Hepatocyte (in vitro differentiated cells): ENCODE data around the gene FOXO6. TPM values are rescaled to one million over a fixed set of nuclear protein-coding genes. Genes with fewer than 3 reads are reported as not detected.

Experiments
- DNase-seq: peaks from one replicate; pipeline ENCODE4 v3.0.0-alpha.2; 2016; ENCODE audit warnings: low spot score
- H2AFZ ChIP-seq: fragments of 200-600 bp; sonication (generic); 2 replicates; pipeline ENCODE4 v1.6.0; 2016; ENCODE audit warnings: antibody characterized with exemption, mild to moderate bottlenecking
- H3K27ac ChIP-seq: fragments of 200-600 bp; sonication (generic); 2 replicates; pipeline ENCODE4 v1.5.1; 2016; ENCODE audit warnings: mild to moderate bottlenecking
- H3K27me3 ChIP-seq: fragments of 200-600 bp; sonication (generic); 2 replicates; pipeline ENCODE4 v1.6.1; 2016
- H3K36me3 ChIP-seq: fragments of 200-600 bp; sonication (generic); replicated peaks from 2 replicates; pipeline ENCODE4 v1.5.1; 2016; ENCODE audit warnings: low read depth; ENCODE audit not compliant: insufficient read depth
- H3K4me1 ChIP-seq: fragments of 200-600 bp; sonication (generic); 2 replicates; pipeline ENCODE4 v1.5.1; 2016; ENCODE audit warnings: mild to moderate bottlenecking, moderate library complexity; ENCODE audit not compliant: insufficient read depth
- H3K4me2 ChIP-seq: fragments of 200-600 bp; sonication (generic); 2 replicates; pipeline ENCODE4 v1.6.0; 2016
- H3K4me3 ChIP-seq: fragments of 200-600 bp; sonication (generic); 2 replicates; pipeline ENCODE4 v1.5.1; 2016; ENCODE audit warnings: mild to moderate bottlenecking
- H3K79me2 ChIP-seq: fragments of 200-600 bp; sonication (generic); 2 replicates; pipeline ENCODE4 v1.6.0; 2017; ENCODE audit warnings: mild to moderate bottlenecking
- H3K9me2 ChIP-seq: fragments of 200-600 bp; sonication (generic); replicated peaks from 2 replicates; pipeline ENCODE4 v1.6.0; 2017; ENCODE audit warnings: mild to moderate bottlenecking; ENCODE audit not compliant: insufficient read depth
- H3K9me3 ChIP-seq: fragments of 200-600 bp; sonication (generic); 2 replicates; pipeline ENCODE4 v1.5.1; 2016; ENCODE audit warnings: low read depth, mild to moderate bottlenecking
- H4K20me1 ChIP-seq: fragments of 200-600 bp; sonication (generic); 2 replicates; pipeline ENCODE4 v1.6.0; 2016; ENCODE audit warnings: mild to moderate bottlenecking; ENCODE audit not compliant: insufficient read depth, poor library complexity, severe bottlenecking
- CTCF ChIP-seq: fragments of 200-600 bp; sonication (generic); IDR thresholded peaks from 2 replicates; pipeline ENCODE4 v1.5.1; 2016; ENCODE audit warnings: antibody characterized with exemption, mild to moderate bottlenecking; ENCODE audit not compliant: poor library complexity
- EZH2 ChIP-seq: fragments of 200-600 bp; sonication (generic); IDR thresholded peaks from 2 replicates; pipeline ENCODE4 v1.6.1; 2016; ENCODE audit warnings: antibody characterized with exemption, mild to moderate bottlenecking, borderline replicate concordance
- EZH2phosphoT487 ChIP-seq: fragments of 200-600 bp; sonication (generic); IDR thresholded peaks from one replicate; pipeline ENCODE4 v1.6.1; 2018; ENCODE audit warnings: antibody characterized with exemption, mild to moderate bottlenecking, low read depth, moderate library complexity; ENCODE audit not compliant: unreplicated experiment, severe bottlenecking
- WGBS: methylation state at CpG from one replicate; pipeline ENCODE4 v1.1.6; 2016; ENCODE audit warnings: low lambda C conversion rate; ENCODE audit errors: missing lambda C conversion rate; 5-methylcytosine and 5-hydroxymethylcytosine counted together
- polyA plus RNA-seq: library from polyadenylated mRNA; unstranded; fragments of >200 nt; fragmentation: Nextera tagmentation; extraction: Ambion mirVana; gene quantifications from 2 replicates; pipeline ENCODE4 v1.2.1, GENCODE V29; 2016
- total RNA-seq: library from RNA; depleted of rRNA; stranded (reverse); fragments of >200 nt; gene quantifications from 2 replicates; pipeline ENCODE4 v1.2.3, GENCODE V29; 2014

FOXO6 gene
- total and polyA plus RNA-seq, 2 experiments from 2014 or later, result 0.80 to 5.0 TPM

DNA sequence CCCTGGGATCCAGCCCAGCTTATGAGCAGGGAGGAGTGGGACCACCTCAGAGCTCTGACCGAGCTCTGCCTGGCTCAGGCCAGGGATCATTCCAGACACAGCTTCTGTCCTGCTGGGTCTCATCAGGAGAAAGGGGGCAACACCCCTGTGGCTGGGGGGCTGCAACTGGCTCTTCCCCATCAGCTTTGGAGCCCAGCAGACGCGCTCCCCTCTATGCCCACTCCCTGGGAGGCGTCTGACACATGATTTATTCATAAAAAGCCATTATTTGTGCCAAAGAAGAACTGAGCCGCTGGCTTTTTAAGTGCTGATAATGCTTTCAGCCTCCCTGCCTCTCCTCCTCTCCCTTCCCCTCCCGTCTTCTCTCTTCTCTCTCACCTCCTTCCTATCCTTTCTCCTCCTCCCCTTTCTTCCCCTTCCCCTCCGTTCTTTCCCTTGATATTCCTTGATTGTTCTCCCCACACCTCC lies 25.0 kb downstream of the FOXO6 start:
- peak overlapping the region; percentile 46 for H3K27ac ChIP-seq
- DNase-seq, result no peak
- H4K20me1 ChIP-seq, result no peaks in the 10 kb centered on the region
- WGBS, result 37% methylated on average over 5 of the region's 7 CpGs
- TF ChIP-seq EZH2, result no peak
- TF ChIP-seq EZH2phosphoT487, result no peak
- TF ChIP-seq CTCF, result no peak
- H3K79me2 ChIP-seq, result no peaks in the 10 kb centered on the region
- no peaks in the 10 kb centered on the region for H3K9me3 ChIP-seq
- no peak overlapping the region for H3K4me3 ChIP-seq
- H3K4me1 ChIP-seq, result peaks cover 54% of the 10 kb centered on the region
- no peaks in the 10 kb centered on the region for H3K9me2 ChIP-seq
- H3K4me2 ChIP-seq, result no peak overlapping the region
- H3K36me3 ChIP-seq, result no peaks in the 10 kb centered on the region
- no peak overlapping the region for H2AFZ ChIP-seq
- H3K27me3 ChIP-seq, result peaks cover 31% of the 10 kb centered on the region

GRCh38 chr1:41387667-41388091 lies 26.4 kb downstream of the FOXO6 start:
- peak; percentile 88 for DNase-seq
- H3K4me2 ChIP-seq, result peak overlapping the region; percentile 16
- WGBS, result 14% methylated on average over 9 of the region's 10 CpGs
- H3K36me3 ChIP-seq, result no peaks in the 10 kb centered on the region
- no peak overlapping the region for H3K4me3 ChIP-seq
- H3K27ac ChIP-seq, result no peak overlapping the region
- H4K20me1 ChIP-seq, result no peaks in the 10 kb centered on the region
- H3K79me2 ChIP-seq, result no peaks in the 10 kb centered on the region
- no peaks in the 10 kb centered on the region for H3K9me2 ChIP-seq
- H2AFZ ChIP-seq, result no peak overlapping the region
- TF ChIP-seq EZH2 (no peak), CTCF (no peak), EZH2phosphoT487 (no peak)
- no peaks in the 10 kb centered on the region for H3K9me3 ChIP-seq
- H3K27me3 ChIP-seq, result peaks cover 29% of the 10 kb centered on the region
- peaks cover 45% of the 10 kb centered on the region for H3K4me1 ChIP-seq

DNA sequence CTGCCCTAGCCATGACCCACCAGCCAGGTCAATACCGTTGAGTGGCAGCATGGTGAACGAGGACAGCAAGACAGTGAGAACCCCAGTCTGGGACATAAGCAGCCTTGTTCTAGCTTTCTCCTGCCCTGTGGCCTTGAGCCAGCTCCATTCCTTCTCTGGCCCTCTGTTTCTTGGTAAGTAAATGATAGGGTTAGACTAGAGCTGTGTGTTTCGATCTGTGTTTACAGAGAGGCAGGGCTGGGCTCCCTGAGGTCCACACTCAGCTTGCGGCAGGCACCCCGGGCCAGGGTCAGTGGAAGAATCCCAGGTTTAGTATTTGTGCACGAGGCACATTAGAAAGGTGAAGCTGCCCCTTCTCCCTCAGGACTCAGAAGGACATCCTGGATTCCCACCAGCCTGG lies 27.3 kb downstream of the FOXO6 start:
- no peaks in the 10 kb centered on the region for H4K20me1 ChIP-seq
- TF ChIP-seq EZH2 (no peak), CTCF (no peak), EZH2phosphoT487 (no peak)
- H3K4me3 ChIP-seq, result no peak overlapping the region
- no peak overlapping the region for H3K4me2 ChIP-seq
- no peaks in the 10 kb centered on the region for H3K79me2 ChIP-seq
- H3K4me1 ChIP-seq, result peaks cover 37% of the 10 kb centered on the region
- H3K36me3 ChIP-seq, result no peaks in the 10 kb centered on the region
- H3K27ac ChIP-seq, result no peak overlapping the region
- no peak for DNase-seq
- 63% methylated on average over 6 of the region's 6 CpGs for WGBS
- H2AFZ ChIP-seq, result no peak overlapping the region
- peaks cover 21% of the 10 kb centered on the region for H3K27me3 ChIP-seq
- H3K9me3 ChIP-seq, result no peaks in the 10 kb centered on the region
- no peaks in the 10 kb centered on the region for H3K9me2 ChIP-seq

DNA sequence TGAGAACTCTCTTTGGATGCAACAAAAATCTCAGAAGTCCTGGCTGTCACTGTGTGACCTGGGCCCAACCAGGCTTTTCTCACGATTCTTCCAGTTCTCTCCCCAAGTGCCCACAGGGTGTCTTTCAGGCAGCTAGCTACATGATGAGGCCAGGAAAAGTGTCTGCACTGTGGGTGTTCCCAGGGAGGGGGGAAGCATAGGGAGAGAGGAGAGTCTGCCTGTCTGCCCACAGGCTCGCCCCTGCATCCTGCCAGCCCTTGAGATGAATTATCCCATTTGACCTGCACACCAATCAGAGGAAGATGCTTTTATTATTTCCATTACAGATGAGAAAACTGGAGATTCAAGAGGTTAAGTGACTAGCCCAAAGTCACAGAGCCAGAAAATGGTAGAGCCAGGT lies 27.8 kb downstream of the FOXO6 start:
- Histone ChIP-seq H4K20me1 (no peaks in the 10 kb centered on the region), H3K9me2 (no peaks in the 10 kb centered on the region), H3K4me1 (peaks cover 33% of the 10 kb centered on the region), H3K27ac (no peak overlapping the region), H3K79me2 (no peaks in the 10 kb centered on the region), H3K27me3 (peaks cover 16% of the 10 kb centered on the region), H3K9me3 (no peaks in the 10 kb centered on the region), H3K4me2 (no peak overlapping the region), H3K4me3 (no peak overlapping the region), H3K36me3 (no peaks in the 10 kb centered on the region), H2AFZ (no peak overlapping the region)
- no peak for DNase-seq
- TF ChIP-seq EZH2phosphoT487 (no peak), EZH2 (no peak), CTCF (no peak)
- 79% methylated on average over 2 of the region's 2 CpGs for WGBS
